Measurements from ENCODE around the gene NDST1.
"Not testable (repeated sequence)": the region's sequence is repeated elsewhere in the genome, so short reads cannot be mapped to it uniquely, and the experiment has no call there.

Gene NDST1

DNA sequence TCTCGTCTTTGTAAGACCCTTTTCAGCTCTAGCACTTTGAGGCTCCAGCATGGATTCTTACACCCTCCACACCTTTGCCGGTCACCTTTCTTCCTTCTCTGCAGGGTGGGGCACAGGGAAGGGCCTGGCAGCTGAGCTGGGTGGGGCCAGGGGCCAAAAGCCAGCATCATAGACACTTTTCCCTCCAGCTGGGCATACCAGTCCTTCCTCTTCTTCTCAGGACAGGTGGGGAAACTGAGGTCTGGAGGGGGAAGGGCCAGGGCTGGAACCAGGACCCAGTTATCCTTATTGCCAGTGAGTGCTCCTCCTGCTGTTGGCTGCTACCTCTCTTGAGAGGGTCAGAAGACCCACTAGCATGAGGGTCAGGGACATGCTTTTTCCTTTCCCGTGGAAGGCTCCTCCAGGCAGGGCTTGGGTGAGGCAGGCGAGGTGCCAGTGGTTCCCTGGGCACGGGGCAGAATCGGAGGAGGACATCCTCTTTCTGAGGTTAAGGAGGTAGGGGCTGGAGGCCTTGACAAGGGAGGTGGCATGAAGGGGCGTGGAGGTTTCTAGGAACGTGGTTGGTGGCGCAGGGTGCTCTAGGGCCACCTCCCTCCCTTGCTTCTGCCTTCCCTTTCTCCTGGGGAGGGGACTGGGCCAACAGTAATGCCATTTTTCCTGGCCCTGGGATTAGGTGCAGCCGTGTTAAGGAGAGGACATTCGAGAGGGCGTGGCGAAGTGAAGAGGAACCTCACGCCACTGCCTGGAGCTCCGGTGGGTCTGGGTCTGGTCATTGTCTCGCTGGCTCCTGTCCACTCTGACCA is at the start of gene NDST1:
Gene NDST1, plus strand, starts transcription at position 658 of the 803 bp plus-strand sequence. CDS start 13,124 bp downstream, outside the sequence.
- DNase-seq: no peak

DNA sequence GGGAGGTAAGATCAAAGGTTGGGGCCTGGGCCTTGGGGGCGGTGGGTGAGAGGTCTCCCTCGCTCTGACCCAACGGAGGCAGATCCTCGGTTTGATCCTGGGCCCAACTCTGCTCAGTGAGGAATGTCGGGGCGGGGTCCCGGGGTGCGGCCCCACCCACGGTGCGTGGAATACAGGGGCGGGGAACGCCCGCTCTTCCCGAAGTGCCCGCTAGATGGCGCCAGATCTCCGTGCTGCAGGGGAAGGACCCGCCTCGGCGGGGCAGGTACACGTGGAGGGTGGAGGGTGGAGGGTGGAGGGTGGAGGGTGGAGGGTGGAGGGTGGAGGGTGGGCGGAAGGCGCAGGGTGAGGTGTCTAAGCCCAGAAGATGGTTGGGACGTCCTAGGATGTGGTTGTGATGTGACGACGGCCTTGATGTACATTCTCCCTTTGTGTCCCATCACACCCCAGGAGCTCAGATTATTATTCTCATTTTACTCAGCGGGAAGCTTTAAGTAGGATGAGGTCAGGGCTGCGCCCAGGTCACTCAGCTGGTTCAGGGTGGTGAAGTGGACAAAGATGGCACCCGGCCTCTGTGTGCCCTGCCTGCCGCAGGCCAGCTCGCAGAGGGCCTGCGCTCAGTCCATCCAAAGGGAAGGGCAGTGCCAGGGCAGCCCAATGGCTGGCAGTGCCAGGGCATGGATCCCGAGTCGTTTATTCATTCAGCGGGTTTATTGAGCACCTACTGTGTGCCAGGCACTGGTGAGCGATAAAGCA is 49.0 kb upstream of the NDST1 start:
- DNase-seq: peak; percentile 56

DNA sequence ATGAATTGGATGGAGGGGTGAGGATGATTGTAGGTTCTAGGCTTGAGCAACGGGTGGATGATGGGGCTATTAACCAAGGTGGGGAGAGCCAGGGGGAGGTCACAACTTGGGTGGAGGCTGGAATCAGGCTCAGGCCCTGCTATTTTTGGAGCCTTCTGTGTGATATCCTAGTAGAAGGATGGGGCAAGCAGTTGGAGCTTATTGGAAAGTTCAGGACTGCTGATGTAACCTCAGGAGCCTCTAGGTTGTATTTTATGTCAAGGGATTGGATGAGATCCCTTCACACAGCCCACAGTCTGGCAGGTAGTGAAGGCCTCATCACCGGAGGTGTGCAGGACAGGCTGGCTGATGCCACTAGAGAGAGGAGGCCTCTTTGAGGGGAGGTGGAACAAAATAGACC is 47.1 kb upstream of the NDST1 start:
- DNase-seq: no peak

DNA sequence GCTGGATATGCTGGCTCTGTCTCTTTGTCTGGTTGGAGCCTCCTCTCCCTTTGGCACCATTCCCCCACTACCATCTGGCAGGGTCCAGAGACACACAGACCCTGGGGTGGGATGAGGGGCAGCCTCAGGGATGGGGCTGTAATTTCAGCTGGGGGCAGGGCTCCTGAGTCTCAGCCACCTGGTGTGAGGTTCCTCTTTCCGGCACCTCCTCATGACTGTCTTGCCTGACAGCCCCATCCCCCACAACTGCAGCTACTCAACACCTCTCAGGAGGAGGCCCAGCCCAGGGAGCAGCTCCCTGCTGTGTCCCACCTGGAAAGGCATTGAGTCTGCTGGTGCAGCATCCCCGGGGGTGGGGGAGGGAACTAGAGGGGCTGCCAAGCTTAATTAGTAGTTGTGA is 46.7 kb upstream of the NDST1 start:
- DNase-seq: peak; percentile 95

DNA sequence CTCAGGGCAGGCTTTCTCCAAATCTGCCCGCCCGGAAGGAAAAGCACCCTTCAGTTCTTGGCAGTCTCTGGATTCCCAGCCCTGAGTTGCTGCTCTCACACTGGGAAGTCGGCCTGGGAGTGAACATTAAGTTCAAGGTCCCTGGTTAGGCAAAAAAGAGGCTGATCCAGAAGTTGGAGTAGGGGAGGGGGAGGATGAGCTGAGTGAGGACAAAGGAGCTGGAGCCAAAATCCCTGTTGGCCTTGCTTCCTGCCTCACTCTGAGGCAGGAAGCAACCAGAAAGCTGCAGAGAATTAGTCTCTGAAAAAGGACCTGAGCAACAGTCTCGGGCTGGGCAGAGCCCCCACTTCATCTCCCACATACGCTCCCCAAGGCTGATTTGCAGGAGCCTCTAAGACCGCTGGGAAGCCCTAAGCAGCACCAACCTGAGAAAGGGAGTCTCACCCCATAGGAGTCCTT is 43.3 kb upstream of the NDST1 start:
- peak; percentile 57 for DNase-seq

DNA sequence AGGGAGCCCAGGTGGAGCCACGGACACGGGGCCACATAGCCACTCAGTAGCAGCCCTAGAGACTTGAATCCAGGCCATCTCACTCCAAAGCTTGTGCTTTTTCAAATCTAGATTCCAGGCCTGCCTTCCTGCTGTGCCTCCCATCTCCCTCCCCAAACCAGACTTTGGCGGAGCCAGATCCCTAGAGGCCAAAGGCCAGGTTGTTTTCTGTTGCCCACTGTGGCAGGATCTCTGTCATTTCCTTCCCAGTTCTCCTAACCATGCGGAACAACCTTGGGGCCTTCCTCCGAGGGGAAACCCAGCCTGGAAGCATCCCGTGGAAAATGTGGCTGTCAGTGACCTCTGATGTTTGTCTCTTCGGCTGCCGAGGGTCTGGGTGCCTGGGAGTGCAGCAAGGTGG is 42.0 kb upstream of the NDST1 start:
- no peak for DNase-seq

DNA sequence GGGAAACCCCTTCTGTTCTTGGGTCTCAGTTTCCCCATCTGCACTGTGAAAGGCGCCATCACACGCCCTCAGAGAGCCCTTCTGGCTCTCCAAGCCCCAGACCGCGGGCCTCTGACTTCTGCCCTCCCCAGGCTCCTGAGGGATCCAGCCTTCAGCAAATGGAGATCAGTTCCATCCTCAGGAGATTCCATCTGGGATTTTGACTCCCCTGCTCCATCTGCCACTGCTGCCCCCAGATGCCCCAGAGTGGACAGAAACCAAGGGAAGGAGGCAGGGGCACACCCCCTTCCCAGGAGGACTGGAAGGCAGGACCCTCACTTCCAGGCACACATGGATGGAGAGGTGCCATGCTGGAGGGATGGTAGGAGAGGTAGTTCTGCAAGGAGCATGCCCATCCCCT is 39.7 kb upstream of the NDST1 start:
- DNase-seq: no peak

DNA sequence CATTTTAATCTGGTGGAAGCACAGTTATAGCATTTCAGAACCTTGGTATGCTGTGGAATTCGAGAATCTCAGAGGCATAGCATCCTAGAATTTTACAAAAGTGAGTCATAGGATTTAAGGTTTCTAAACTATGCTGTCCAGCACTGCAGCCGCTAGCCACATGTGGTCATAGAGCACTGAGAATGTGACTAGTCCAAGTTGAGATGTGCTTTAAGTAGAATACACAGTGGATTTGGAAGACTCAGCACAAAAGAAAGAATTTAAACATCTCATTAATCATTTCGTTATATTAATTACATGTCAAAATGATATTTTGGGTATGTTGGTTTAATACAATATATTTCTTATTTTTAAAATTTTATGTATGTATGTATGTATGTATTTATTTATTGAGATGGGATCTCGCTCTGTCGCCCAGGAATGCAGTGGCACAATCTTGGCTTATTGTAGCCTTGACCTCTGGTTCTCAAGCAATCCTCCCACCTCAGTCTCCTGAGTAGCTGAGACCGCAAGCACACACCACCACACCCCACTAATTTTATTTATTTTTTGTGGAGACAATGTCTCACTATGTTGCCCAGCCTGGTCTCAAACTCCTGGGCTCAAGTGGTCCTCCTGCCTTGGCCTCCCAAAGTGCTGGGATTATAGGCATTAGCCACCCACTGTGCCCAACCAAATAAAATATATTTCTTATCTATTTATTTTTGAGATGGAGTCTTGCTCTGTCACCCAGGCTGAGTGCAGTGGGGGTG is 38.0 kb upstream of the NDST1 start:
- no peak for DNase-seq

DNA sequence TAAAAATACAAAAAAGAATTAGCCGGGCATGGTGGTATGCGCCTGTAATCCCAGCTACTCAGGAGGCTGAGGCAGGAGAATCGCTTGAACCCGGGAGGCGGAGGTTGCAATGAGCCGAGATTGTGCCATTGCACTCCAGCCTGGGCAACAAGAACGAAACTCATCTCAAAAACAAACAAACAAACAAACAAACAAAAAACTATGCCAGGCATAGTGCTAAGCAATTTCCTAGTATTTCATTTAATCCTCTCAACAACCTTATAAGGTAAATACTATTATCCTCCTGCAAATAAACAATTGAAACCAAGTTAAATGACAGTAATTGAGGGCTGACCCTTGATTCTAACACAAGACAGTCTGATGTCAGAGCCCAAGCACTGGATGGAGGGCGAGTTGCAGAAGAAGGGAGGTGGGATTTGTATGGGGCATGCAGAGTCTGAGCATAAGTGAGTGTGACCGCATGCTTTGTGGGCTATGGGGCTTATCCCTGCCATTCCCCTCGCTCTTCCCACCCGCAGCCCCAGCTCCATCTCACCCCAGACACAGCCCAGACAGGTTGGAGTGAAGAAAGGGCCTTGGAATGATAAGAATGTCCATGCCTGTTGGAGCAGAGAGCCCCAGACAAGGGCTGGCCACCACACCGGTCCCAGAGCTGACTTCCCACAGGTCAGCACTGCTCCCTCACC is 34.1 kb upstream of the NDST1 start:
- no peak for DNase-seq

DNA sequence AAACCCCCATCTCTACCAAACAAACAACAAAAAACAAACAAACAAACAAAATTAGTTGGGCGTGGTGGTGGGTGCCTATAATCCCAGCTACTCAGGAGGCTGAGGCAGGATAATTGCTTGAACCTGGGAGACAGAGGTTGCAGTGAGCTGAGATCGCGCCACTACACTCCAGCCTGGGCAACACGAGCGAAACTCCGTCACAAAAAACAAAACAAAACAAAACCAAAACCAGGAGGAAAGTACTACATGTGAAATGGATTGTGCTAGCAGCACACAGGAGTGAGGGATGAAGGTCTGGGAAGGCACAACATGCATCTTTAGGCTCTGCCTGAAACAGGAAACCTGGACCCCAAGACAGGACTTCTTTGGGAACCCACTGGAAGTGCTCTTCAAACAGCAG is 31.4 kb upstream of the NDST1 start:
- DNase-seq: not testable (repeated sequence)

DNA sequence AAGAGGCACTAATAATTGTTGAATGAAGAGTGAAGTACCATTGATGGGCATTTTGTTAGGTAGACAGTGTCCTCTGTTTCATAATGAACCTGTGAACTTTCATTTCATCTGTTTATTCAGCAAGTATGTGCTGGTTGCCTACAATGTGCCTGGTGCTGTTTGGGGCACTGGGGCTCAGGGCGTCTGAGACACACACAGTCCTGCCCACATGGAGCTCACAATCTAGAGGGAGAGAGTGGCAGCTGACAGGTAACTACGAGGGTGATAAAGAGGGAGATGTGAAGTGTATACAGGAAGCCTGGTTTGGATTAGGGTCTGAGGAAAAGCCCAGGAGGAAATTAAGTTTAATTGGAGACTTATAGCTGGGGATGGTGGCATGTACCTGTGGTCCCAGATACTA is 28.5 kb upstream of the NDST1 start:
- no peak for DNase-seq

DNA sequence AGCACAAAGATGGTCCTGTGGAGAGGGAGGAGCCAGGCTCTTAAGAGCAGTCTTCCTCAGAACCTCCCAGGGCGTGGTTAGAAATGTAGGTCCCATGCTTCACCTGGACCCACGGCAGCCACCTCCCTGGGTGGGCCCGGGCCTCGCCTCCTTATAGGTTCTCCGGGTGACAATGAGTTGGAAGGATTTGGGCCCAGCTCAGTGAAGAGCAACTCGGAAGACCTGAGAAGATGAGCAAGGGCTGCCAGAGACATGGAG is 26.3 kb upstream of the NDST1 start:
- DNase-seq: no peak

DNA sequence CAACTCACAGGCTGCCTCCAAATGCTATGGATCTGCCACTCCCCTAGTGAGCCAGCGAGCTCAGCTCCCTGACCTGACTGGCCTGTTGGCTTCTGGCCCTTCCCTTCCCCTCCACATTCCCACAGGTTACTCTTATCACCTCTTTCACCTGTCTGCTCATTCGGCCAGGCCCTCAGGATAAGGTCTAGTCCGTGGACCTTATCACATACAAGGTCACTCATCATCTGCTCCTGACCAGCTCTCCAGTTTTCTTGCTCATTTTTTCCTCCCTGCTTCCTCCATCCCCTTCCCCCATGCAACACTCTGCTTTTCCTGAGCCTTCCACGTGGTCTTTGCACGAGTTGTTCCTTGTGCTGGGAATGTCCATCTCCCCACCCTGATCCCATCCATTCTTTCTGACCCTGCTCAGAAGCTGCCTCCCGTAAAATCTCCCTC is 25.9 kb upstream of the NDST1 start:
- no peak for DNase-seq

DNA sequence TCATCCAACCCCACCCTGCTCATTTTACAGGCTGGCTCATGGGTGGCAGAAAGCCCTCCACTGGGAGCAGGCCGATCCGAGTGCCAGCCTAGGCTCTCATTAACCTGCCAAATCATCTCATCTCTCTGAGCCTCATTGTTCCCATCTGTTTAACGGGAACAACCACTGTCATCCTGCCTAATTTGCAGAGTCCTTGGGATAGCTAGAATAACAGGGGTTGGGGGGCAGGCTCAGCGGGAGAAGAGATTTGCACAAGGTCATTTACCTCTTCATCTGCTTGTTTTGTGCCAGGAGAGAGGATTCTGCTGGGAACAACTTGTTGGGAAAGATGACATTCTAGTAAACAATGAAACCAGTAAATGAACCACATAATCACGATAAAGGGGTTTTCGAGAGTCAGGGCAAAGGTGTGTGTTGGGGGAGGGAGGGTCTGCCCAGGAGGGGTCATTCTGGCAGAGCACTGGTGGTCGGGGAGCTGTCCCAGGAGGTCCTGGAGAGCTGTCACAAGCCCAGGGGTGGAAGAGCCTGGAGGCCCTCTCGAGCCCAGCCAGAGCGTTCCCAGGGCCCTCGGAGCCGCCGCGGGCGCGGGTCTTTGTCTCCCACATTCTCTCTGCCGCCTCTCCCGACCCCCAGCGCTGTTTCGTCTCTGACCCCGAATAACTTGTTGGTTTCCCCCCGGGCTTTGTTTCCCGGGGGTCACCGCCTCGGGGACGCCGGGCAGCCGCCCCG is 22.8 kb upstream of the NDST1 start:
- no peak for DNase-seq

DNA sequence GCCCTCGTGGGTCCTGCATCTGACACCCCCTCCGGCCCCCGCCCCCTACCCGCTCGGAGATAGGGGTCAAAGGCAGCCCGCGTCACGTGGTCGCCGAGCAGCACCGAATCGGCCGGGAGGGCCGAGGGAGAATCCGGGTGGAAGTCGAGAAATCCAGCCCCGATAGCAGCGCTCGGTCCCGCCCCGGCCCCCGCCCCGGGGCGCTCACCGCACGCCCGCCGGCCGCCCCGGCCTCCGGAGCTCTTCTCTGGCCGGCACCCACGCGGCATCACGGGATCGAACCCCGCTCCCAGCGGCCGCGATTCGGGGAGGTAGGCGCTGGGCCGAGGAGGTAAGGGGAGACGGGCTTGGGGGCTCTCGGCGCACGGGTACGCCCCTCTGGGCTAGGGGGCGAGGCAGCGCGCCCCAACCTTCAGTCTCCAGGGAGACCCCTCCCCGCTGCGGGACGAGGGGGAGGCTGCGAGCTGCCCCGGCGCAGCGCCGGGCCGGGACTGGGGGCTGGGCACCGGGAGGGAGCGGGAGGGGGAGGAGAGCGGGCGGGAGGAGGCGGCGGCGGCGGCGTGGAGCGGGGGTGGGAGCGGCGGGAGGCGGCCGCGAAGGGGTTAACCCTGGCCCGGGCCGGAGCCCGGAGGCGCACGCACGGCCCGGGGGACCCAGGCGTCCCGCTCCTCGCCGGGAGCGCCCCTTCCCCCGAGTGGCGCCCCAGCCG is 22.1 kb upstream of the NDST1 start:
- peak; percentile 24 for DNase-seq

DNA sequence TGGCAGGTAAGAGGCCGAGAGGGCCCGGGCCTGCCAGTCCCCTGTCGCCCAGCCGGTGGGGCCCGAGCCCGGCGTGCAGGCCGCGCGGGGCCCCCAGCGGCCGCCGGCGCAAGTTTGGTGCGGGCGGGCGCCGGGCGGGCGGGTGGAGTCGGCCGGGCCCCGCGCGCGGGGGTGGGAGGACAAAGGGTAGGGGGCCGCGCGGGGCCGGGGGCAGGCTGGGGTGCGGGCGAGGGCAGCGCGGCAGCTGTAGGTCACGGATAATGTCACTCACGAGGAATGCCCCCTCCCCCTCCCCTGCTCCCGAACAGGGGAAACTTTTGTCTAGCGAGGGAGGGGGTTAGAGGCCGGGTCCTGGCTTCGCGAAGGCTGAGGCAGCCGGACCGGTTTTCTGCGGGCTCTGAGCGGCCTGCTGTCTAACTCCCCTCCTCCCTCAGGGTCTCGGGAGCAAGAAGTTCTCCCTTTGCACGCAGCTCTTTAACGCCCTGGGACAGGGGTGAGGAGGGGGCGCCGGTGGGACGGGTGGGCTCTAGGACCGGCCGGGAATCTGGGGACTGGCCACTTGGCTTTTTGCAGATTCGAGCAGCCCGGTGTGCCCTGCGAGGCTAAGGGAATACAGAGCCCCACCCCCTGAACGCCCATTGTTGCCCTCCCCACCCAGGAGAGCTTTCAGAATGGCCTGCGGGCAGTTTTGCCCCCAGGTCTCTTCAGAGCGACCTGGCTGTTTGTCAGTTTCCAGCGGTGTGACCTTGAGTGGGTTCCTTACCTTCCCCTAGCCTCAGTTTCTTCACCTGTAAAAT is 21.3 kb upstream of the NDST1 start:
- DNase-seq: no peak

DNA sequence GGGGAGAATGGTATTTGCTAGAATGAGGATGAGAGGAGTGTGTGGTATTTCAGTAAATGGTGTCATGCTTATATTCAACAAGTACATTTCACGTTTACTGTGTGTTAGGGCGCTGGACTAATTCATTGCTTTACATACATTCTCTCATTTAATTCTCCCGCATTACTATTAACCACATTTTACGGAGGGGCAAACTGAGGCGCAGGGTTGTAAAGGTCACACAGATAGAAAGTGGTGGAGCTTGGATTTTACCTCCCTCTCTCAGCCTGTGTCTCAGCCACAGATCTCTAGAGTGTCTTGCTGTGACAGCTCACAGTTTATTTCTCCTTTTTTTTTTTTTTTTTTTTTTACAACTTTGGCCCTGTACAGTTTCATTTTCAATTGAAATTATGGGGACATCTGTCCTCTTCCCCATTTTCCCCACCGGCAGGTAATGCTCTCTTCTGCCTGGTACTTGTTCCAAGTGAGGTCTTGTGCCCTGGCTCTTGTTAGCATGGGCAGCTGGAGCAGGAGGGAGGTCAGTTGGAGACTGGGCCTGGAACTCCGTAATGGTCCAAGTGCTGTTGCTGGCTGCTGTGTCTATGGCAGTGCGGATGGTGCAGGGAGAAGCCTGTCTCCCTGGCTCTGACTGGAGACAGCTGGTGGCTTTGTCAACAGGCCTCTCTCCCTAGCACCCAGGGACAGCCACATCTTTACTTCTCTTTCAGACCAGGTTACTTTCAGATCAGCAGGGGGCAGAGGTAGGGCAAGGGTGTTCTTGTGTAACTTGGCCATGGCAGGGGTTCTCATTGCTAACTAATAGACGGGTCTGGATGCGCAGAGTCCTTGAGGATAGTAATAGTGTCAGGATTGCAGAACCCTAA is 20.5 kb upstream of the NDST1 start:
- peak; percentile 34 for DNase-seq

DNA sequence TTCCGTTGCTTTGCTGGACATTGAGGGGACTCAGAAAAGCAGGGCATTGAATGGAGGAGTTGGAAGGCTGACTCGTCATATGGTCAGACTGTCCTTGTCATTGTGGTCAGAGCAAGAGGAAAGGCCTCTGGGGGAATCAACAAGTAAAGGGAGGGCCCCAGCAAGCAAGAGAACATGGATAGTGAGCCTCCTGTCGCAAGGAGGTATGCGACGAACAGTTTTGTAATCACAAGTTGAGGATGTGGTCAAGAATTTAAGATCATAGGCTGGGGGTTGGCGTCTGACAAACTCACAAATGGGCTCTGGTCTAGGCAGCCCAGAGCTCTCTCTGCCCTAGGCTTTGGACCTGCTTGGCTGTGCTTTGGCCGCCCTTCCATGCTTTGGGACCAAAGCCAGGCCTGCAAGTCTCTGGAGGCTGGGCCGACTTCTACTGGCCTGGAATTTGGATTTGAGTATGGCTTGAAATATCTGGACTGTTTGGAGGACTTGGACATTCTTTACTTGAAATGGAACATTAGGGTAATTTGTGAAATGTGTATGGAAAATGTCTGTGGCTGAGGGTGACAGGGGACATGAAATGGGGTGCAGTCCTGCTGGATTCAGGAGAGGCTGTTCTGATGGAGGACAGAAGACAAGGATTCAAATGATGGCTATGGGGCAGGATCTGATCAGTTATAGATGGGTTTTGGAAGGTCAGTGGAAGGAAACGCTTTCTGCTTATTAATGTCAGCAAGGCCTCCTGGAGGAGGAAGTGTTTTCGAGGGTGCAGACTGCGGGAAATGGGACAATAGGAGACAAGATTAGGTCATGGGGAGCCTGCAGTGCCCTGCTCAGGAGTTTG is 19.2 kb upstream of the NDST1 start:
- no peak for DNase-seq
